HG03439 (cell line): ENCODE results near the gene ANGPT4.
"Not testable (repeated sequence)": the region's sequence is repeated elsewhere in the genome, so short reads cannot be mapped to it uniquely, and the experiment has no call there.

Experiments
- ATAC-seq: cut with Tn5 transposase; IDR thresholded peaks from one replicate; pipeline ENCODE4 v1.9.1; 2021; ENCODE audit warnings: mild to moderate bottlenecking, moderate library complexity; ENCODE audit not compliant: unreplicated experiment

Gene ANGPT4

DNA sequence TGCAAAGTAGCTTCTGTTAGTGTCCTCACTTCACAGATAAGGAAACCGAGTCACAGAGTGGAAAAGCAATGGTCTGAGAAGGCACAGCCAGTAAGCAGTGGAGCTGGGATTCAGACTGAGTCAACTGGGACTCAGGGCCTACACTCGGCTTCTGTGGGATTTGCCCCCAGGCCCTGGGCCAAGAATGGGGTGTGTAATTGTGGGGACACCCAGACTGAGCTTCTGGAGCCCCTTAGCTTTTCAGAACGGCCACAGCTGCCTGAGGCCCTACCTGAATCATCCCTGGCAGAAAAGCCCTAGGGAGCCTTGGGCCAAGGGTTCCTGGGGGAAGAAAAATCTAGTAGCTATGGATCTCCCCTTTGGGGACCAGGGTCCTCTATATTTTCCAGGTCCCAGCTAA lies 6.5 kb downstream of the ANGPT4 start:
- ATAC-seq = no peak

DNA sequence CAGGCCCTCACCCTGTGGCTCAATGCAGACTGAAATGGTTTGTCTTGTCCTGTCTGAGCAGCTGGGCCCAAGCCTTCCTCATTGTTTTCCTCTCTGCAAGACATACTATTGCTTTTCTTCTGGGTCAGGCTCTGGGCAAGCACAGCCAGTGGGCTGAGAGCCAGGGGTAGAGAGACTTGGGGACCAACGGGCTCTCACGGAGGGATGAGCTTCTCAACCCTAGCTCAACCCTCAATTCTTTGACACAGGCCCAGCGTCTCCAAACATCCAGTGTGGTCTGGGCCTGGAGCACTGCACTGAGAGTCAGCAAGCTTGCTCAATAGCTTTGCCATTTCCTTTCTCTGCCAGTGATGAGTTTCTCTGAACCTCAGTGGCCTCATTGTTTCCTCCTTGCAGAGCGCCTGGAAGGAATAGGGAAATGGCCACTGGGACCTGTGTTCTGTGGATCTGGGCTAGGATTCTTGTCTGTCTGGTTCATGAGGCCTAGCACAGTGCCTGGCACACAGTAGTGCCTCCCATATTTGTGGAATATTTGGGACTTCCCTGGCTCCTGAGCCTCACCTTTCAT lies 9.3 kb downstream of the ANGPT4 start:
- no peak for ATAC-seq

DNA sequence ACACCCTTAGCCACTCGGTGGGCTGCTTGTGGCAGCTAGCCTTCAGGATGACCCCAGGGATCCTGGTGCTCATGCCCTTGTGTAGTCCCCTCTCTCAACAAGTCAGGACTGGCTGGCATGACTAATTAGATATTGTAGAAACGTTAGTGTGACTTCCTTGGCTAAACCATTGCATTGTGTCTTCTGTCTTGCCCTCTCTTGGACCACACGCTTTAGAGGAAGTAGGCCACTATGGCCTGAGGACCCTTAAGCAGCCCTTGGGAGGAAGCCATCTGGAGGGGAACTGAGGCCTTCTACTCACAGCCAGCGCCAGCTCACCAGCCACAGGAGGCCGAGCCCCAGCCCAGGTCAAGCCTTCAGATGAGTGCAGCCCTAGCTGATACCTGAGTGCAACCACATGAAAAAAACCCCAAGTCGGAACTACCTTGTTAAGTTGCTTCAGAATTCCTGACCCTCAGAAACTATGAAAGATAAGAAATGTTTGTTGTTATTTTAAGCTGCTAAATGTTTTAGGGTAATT lies 10.1 kb downstream of the ANGPT4 start:
- no peak for ATAC-seq

DNA sequence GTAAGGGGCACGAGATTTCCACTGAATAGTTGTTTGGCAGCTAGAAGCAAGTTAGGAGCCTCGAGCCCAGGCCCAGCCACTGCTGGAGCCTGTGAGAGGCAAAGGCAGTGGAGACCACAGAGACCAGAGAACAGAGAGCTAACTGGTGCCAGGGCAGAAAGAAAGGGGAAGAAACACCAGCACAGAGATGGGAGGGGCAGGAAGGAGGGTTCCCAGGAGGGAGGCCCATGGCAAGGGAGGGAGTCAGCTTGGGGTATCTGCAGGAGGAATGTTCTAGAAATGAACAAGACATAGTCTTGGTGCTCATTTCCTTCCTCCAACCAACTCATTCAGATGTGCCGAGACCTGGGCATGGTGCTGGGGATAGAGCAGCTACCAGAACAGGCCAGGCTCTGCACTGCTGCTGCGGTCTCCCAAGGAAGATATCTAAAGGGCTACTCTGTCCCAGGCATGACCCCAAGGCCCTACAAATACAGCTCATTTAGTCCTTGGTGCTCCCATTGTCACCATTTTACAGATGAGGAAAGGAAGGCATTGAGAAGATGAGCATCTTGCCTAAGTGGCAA lies 10.7 kb downstream of the ANGPT4 start:
- ATAC-seq = no peak

DNA sequence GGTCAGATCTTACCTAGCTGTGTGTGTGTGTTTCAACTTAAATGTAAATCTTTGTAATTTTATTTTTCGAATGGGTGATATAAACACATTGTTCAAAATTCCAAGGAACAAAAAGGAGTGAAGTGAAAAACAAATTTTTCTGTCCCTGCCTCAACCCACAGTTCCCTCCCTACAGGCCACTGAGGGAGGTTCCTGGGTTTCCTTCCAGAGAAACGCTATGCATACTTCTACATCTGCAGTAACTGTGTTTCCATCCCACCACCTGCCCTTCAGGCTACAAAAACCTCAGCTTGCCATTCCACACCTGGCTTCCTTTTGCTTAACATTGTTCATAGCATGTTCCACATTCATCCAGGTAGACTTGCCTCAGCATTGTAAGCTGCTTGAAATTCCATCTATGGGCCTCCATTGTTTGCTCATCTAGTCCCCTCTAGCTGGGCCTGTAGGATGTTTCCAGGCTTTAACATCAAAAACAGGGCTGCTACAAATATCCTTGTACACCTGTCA lies 12.0 kb downstream of the ANGPT4 start:
- ATAC-seq = no peak

DNA sequence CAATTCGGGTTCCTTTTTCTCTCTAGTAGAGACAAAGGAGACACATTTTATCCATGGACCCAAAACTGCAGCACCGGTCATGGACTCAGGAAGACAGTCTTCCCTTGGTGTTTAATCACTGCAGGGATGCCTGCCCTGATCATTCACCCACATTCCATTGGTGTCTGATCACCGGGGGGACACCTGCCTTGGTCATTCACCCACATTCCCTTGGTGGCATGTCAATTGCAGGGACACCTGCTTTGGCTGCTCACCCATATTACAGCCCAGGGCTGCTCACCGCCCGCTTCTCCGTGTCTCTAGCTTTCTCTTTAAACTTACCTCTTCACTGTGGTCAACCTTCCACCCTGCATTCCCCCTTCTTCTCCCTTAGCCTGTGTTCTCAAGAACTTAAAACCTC lies 18.7 kb downstream of the ANGPT4 start:
- not testable (repeated sequence) for ATAC-seq

DNA sequence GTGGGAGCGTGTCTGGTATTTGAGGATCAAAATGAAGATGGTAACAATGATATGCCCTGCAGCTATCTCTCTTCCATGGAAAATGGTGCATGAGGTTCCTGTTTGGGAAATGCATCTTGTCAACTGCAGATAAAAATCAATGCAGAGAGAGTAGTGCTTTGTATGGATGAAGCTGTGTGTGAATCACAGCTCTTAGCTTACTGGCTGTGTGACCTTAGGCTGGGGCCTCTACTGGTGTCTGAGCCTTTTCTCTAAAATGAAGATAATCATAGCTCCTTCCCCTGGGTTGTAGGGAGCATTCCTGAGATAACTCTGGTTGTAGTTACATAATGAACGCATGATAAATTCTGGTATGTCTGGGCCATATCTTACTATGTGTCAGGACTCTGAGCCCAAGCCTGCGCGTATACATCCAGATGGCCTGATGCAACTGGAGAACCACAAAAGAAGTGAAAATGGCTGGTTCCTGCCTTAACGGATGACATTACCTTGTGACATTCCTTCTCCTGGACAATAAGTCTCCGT lies 19.6 kb downstream of the ANGPT4 start:
- ATAC-seq = no peak

DNA sequence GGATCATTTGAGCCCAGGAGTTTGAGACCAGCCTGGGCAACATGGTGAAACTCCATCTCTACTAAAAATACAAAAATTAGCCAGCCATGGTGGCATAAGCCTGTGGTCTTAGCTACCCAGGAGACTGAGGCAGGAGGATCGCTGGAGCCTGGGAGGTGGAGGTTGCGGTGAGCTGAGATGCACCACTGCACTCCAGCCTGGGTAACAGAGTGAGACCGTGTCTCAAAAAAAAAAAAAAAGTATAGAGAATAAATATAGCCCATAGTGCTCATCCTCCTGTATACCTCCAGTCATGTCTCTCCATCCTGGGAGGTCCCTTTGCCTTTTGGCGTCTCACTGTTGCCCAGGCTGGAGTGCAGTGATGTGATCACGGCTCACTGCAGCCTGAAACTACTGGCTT lies 23.8 kb downstream of the ANGPT4 start:
- not testable (repeated sequence) for ATAC-seq

DNA sequence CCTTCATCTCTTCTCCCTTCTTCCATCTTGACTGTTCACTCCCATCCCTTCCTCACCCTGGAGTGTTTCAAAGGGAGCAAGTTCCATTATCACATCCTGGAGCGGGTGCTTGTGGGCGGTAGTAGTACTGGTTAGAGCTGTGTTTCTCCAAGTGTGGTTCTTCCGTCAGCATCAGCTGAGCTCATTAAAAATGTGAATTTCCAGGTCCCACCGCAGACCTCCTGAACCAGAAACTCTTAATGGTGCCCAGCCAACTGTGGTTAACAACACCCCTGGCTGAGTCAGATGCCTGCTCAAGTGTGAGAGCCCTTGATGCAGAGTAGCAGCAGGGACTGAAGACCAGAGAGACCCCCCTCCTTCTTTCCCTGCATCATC lies 24.4 kb downstream of the ANGPT4 start:
- ATAC-seq = no peak

DNA sequence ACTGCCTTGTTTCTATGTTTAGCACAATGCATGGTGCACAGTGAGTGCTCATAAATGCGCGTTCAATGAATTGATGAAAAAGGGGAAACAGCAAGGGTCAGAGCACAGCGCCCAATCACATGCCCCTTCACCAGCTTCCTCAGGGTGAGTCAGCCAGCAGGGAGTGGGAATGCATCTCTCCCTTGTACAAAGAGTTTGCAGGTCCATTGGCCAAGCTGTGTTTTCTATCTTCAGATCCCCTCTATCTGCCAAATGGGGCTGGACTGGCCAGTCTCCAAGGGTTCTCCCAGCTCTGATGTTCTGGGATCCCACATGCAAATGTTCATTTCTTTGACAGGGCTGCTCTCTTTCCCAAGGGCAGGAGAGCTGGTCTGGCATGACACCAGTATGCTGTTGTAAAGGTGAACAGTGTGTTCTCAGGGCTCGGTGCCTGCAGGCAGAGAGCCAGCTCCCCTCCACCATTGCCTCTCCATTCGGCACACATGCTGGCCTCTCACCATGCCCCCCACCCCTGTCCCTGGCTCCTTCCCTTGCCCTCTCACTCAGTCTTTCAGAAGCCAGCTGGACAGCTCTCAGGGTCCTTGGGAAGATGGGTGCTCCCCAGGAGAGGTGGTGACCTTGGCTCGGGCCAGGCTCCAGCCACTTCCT lies 25.0 kb downstream of the ANGPT4 start:
- ATAC-seq = no peak

DNA sequence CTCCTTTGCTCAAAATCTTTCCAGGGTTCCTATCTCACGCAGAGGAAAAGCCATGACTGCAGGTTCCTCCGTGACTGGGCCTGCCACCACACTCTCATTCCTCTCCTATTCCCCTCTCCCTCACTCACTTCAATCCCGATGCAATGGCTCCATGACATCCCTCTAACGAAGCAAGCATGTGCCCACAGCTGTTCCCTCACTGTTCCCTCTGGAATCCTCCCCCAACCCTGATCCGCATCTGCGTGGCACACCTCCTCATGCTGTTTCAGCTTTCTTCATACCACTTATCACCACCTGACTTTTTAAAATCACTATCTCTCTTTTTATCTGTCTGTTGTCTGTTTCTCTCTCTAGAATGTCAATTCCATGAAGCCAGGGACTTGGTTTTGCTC lies 25.5 kb downstream of the ANGPT4 start:
- no peak for ATAC-seq

DNA sequence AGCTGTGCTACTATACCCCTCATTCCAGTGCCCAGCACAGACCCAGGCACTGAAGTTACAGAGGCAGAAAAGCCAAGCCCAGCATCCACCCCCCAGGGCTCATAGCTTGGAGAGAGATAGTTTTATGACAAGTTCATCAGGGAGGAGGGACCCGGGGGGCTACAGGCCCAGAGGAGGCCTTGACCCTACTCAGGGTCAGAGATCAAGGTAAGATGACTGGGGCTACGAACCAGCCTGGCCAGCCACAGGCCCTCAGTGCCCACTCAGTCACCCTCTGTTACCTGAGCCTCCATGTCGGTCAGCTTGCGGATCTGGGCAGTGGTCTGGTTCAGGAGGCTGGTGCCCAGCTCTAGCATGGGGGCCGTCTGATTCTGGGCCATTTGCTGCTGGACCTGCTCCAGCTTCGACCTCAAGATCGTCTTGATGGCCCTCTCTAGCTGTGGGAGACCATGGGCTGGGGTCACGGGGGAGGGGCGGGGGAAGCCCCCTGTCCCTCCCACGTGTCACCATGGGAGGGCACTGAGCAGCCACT lies 26.1 kb downstream of the ANGPT4 start:
- ATAC-seq = no peak

DNA sequence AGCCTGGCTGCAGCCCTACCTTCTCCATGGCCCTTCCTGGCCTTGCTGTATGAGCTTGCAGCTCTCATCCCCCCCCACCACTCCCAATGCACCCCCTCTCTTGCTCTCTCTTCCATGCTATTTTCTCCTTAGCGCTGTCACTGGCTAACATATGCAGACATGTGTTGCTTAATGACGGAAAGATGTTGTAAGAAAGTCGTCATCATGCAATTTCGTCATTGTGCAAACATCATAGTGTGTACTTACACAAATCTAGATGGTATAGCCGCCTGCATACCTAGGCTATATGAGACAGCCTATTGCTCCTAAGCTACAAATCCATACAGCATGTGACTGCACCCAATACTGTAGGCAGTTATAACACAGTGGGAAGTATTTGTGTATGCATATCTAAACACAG lies 27.0 kb downstream of the ANGPT4 start:
- no peak for ATAC-seq

DNA sequence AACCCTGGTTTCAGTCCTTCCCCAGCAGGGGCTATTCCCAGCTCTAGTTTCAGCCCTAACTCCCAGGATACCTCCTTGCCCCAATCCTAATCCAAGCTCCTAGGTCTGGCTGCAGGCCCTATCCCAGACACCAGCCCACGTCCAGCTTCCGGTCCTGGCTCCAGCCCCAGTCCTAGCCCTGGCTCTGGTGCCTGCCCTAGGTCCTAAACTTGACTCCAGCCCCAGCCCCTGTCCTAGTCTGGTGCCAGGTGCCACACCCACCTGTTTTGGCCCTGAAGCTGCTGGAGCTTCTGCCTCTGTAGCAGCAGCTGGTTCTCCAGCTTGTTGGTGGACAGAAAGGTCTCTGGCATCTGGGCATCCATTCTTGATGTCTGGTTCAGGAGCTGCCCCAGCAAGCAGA lies 28.1 kb downstream of the ANGPT4 start:
- ATAC-seq = no peak

DNA sequence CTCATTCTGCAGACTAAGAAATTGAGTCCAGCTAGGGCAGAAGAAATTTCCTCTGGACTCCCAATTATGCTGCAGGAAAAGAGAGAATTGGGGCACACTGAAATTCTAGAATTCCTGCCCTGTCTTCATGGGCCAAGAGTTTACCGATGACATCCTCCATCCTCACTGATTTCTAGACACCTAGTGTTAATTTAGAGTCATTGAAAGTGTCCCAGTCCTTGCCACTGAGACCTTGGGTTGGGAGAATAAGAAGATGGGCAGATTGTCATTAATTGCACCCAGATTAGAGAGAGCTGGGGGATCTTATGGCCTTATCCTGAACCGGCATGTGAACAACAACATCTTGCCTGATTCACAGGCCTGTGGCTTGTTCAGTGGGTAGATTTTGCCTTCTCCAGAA lies 29.0 kb downstream of the ANGPT4 start:
- no peak for ATAC-seq

DNA sequence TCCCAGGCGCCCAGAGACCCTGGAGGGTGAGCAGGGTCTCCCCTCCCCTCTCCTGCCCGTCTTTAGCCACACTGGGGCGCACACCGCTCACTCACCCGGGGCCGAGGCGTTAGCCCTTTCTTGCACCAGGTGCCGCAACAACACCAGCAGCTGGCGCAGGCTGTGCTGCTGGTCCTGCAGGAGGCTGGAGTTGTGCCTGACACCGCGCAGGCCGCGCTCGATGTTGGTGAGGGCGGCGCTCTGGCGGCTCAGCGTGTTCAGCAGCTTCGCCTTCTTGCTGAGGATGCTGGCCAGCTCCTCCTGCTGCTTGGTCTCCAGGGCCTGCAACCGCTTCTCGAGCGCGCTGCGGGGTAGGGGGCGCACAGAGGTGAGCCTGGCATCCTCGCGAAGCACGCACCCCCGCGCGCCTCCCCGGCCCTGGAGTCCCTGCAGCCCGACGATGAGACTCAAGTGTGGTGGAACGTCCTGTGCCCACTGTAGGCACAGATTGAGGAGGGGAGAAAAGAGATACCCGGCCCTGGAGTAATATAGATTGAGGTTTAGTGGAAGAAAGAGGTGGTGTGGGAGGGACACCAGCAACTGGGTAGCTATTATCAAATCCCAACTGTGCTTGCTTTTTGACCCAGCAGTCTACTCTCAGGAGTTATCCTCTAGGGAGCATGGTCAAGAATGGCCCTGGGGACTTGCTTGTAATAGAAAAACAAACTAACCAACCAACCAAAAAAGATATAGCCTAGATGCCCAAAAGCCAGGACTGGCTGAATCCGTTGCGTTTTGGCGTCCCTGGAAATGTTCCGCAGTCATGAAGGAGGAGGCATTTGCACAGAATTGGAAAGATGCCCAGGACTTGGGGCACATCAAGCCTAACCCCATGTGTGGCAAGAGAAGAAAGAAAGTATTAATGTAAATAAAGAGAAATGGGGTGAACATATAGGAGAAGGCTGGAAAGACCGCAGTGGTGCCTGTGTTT lies 30.9 kb downstream of the ANGPT4 start:
- ATAC-seq = no peak

DNA sequence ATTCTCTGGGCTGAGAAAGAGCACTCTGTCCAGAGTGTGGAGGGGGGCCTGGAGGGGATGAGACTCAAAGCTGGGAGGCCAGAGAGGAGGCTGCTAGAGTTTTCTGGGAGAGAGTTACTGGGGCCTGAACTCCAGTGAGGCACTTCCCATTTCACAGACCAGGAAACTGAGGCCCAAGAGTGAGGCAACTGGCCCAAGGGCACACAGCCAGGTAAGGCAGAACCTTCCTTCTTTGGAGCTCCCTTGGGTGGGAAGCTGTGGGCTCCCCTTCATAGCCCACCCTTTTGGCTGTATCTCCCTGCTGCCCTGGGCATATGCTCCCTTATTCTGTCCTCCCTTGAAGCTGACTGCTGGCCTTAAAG lies 34.4 kb downstream of the ANGPT4 start:
- ATAC-seq = no peak

DNA sequence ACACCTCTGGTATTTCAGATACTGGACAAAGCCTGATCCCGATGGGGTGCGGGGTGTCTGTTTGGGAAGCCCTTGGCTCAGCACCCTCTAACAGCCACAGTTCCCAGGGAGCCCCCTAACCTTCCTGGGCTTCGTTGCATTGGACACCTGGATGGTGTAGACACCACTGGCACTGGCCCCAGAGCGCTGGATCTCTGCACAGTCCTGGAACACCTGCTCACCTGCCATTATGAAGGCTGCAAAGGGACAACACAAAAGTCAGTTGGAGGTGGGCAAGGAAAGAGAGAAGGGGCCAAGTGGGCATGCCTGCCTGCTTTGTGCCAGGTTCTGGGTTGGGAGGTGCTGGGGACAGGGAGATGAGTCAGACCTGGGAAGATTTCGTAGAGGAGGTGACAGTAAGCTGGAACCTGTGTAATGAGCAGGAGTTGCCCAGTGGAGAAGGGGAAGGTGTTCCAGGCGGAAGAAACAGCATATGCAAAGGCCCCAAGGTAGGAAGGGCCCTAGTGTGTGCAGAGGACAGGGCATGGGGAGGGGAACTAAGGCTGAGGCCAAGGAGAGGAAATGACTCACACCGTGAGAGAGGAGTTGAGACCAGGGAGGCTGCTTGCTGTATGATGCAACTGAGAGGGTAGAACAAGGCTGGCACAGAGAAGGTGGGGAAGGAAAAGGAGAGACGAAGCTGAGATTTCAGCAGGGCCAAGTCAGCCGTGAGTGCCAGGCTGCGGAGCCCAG lies 34.9 kb downstream of the ANGPT4 start:
- no peak for ATAC-seq

DNA sequence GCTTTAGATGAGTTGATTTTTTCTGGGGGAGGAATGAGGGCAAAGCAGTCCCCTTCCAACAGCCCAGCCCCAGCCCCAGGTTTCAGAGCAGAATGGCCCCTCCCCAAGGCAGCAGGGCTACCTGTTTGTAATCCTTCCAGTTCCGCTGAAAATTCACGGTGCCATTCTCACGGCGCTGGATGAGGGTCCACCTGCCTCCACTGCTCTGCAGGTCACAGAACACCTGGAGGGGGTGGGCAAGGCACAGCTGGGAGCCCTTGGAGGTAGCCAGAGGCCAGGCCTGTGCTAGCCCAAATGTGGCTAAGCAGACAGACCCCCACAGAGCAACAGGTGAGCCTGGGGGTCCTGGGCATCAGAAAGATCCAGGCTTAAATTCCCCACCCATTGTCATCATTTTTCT lies 36.5 kb downstream of the ANGPT4 start:
- no peak for ATAC-seq
